ENCODE data around the gene LAMP1.

The LAMP1 gene

GRCh38 chr13:113322043-113322461, 25.0 kb downstream of the LAMP1 start:
- no peak for TF ChIP-seq CREB1 (IDR thresholded peaks at IDR 0.05; ENCODE audit: low read depth)
- no peak for TF ChIP-seq TEAD4 (IDR thresholded peaks at IDR 0.05)
- no peak for TF ChIP-seq CEBPB (IDR thresholded peaks at IDR 0.05)
- no peak for TF ChIP-seq FOXM1 (IDR thresholded peaks at IDR 0.05; ENCODE audit: borderline replicate concordance, low read depth)
- TF ChIP-seq NFIC (IDR thresholded peaks at IDR 0.05): no peak
- TF ChIP-seq REST (IDR thresholded peaks at IDR 0.05; ENCODE audit: low read depth): no peak
- TF ChIP-seq YY1 (IDR thresholded peaks at IDR 0.05; ENCODE audit: low read depth): no peak
- no peak for TF ChIP-seq TAF1 (IDR thresholded peaks at IDR 0.05; ENCODE audit: low read depth)
- no peak for TF ChIP-seq EGR1 (IDR thresholded peaks at IDR 0.05)
- TF ChIP-seq TCF12 (IDR thresholded peaks at IDR 0.05; ENCODE audit: low read depth): no peak
- TF ChIP-seq ZBTB7A (IDR thresholded peaks at IDR 0.05; ENCODE audit: low read depth): no peak
- TF ChIP-seq EP300 (IDR thresholded peaks at IDR 0.05; ENCODE audit: borderline replicate concordance): no peak
- TF ChIP-seq MAX (IDR thresholded peaks at IDR 0.05): no peak
- TF ChIP-seq RAD21 (IDR thresholded peaks at IDR 0.05; ENCODE audit: low read depth): no peak

GRCh38 chr13:113322890-113323651, 26.0 kb downstream of the LAMP1 start:
- TF ChIP-seq TEAD4 (IDR thresholded peaks at IDR 0.05): no peak
- no peak for TF ChIP-seq ZBTB7A (IDR thresholded peaks at IDR 0.05; ENCODE audit: low read depth)
- TF ChIP-seq FOXM1 (IDR thresholded peaks at IDR 0.05; ENCODE audit: borderline replicate concordance, low read depth): no peak
- TF ChIP-seq USF1 (IDR thresholded peaks at IDR 0.05): no peak
- no peak for TF ChIP-seq MAX (IDR thresholded peaks at IDR 0.05)
- no peak for TF ChIP-seq TAF1 (IDR thresholded peaks at IDR 0.05; ENCODE audit: low read depth)
- no peak for TF ChIP-seq CEBPB (IDR thresholded peaks at IDR 0.05)
- TF ChIP-seq YY1 (IDR thresholded peaks at IDR 0.05; ENCODE audit: low read depth): no peak
- TF ChIP-seq NFIC (IDR thresholded peaks at IDR 0.05): no peak
- TF ChIP-seq TCF12 (IDR thresholded peaks at IDR 0.05; ENCODE audit: low read depth): no peak

- TF ChIP-seq CREB1 (IDR thresholded peaks at IDR 0.05; ENCODE audit: low read depth) (no peak), TAF1 (IDR thresholded peaks at IDR 0.05; ENCODE audit: low read depth) (no peak), EP300 (IDR thresholded peaks at IDR 0.05; ENCODE audit: borderline replicate concordance) (no peak), FOXM1 (IDR thresholded peaks at IDR 0.05; ENCODE audit: borderline replicate concordance, low read depth) (no peak), NFIC (IDR thresholded peaks at IDR 0.05) (no peak), REST (IDR thresholded peaks at IDR 0.05; ENCODE audit: low read depth) (no peak), CEBPB (IDR thresholded peaks at IDR 0.05) (no peak), MAX (IDR thresholded peaks at IDR 0.05) (no peak), USF1 (IDR thresholded peaks at IDR 0.05) (no peak)
Measured at GRCh38 chr13:113323869-113324268, 26.8 kb downstream of the LAMP1 start.

GRCh38 chr13:113324398-113324797, 27.4 kb downstream of the LAMP1 start:
- TF ChIP-seq TAF1 (IDR thresholded peaks at IDR 0.05; ENCODE audit: low read depth): no peak

GRCh38 chr13:113325779-113326178, 28.7 kb downstream of the LAMP1 start:
- TF ChIP-seq EGR1 (IDR thresholded peaks at IDR 0.05) (no peak), CEBPB (IDR thresholded peaks at IDR 0.05) (no peak), TEAD4 (IDR thresholded peaks at IDR 0.05) (no peak), USF1 (IDR thresholded peaks at IDR 0.05) (no peak), TCF12 (IDR thresholded peaks at IDR 0.05; ENCODE audit: low read depth) (no peak), TAF1 (IDR thresholded peaks at IDR 0.05; ENCODE audit: low read depth) (no peak), MAX (IDR thresholded peaks at IDR 0.05) (no peak), REST (IDR thresholded peaks at IDR 0.05; ENCODE audit: low read depth) (no peak), YY1 (IDR thresholded peaks at IDR 0.05; ENCODE audit: low read depth) (no peak), EP300 (IDR thresholded peaks at IDR 0.05; ENCODE audit: borderline replicate concordance) (no peak), NFIC (IDR thresholded peaks at IDR 0.05) (no peak)
